K562 (cell line): ENCODE results near the gene GAMT. TPM values are rescaled to one million over a fixed set of nuclear protein-coding genes. Genes with fewer than 3 reads are reported as not detected.

ENCODE experiments used
- ASH1L ChIP-seq: fragments of 450-650 bp; IDR thresholded peaks from 2 replicates; pipeline ENCODE4 v1.6.1; 2018; ENCODE audit warnings: borderline replicate concordance, mild to moderate bottlenecking, low read depth; ENCODE audit not compliant: partially characterized antibody
- CEBPZ ChIP-seq: fragments of 150-350 bp; IDR thresholded peaks from 2 replicates; pipeline ENCODE4 v1.6.1; 2014; ENCODE audit warnings: low read depth, mild to moderate bottlenecking, low read length, borderline replicate concordance
- NFE2 ChIP-seq: IDR thresholded peaks from 2 replicates; pipeline ENCODE4 v1.6.1; 2014; ENCODE audit warnings: antibody characterized with exemption, low read depth
- NFIX ChIP-seq: fragments of 250-450 bp; sonication (Bioruptor Pico); IDR thresholded peaks from 2 replicates; pipeline ENCODE4 v1.4.0; 2020; ENCODE audit warnings: low read depth, mild to moderate bottlenecking, moderate library complexity
- SIRT6 ChIP-seq: IDR thresholded peaks from one replicate; pipeline ENCODE4 v1.6.1; 2012; ENCODE audit warnings: low read depth, mild to moderate bottlenecking, control low read depth, inconsistent platforms, low read length, moderate library complexity
- SIX5 ChIP-seq, 2 experiments: IDR thresholded peaks; 2 replicates each; pipeline ENCODE4 v1.6.1; 2011; ENCODE audit warnings: low read length in 2 of 2, borderline replicate concordance in 1 of 2, low read depth in 1 of 2, mild to moderate bottlenecking in 1 of 2, moderate library complexity in 1 of 2; ENCODE audit not compliant: insufficient read depth in 1 of 2
- TAF15 ChIP-seq: fragments of 200-400 bp; formaldehyde crosslinking; IDR thresholded peaks from 2 replicates; pipeline ENCODE4 v1.6.1; 2017; ENCODE audit warnings: mild to moderate bottlenecking, low read depth, low read length, moderate library complexity
- TEAD2 ChIP-seq: fragments of 450-650 bp; IDR thresholded peaks from 2 replicates; pipeline ENCODE4 v1.6.1; 2016; ENCODE audit warnings: missing genetic modification characterization, control low read depth, missing compliant biosample characterization
- TRIM28 ChIP-seq: fragments of 450-650 bp; IDR thresholded peaks from 2 replicates; pipeline ENCODE4 v1.6.1; 2017
- ZBED1 ChIP-seq: IDR thresholded peaks from 2 replicates; pipeline ENCODE4 v1.6.1; 2014
- ZBTB11 ChIP-seq, 3 experiments: fragments of 200-800 bp in 1 of 3; fragments of 250-450 bp in 1 of 3; fragments of 450-650 bp in 1 of 3; sonication (Bioruptor Pico) in 1 of 3; sonication (Bioruptor generic) in 1 of 3; formaldehyde crosslinking in 1 of 3; IDR thresholded peaks; 2 replicates each; pipeline versions ENCODE4 v1.6.1 to v1.8.0; 2016 to 2022; ENCODE audit warnings: mild to moderate bottlenecking in 2 of 3, missing genetic modification characterization in 2 of 3, missing compliant biosample characterization in 1 of 3, moderate library complexity in 1 of 3
- ZBTB43 ChIP-seq: sonication (generic); formaldehyde crosslinking; IDR thresholded peaks from 2 replicates; pipeline ENCODE4 v1.8.0; 2023; ENCODE audit warnings: mild to moderate bottlenecking, missing genetic modification reagents
- polyA plus RNA-seq, 8 experiments: library from polyadenylated mRNA; depleted of rRNA in 4 of 8; stranded (reverse) in 5 of 8; unstranded in 3 of 8; fragments of >200 nt; fragmentation: Nextera tagmentation in 2 of 8; fragmentation: Illumina TruSeq in 1 of 8; extraction: Ambion mirVana in 2 of 8; extraction: Trizol in 1 of 8; gene quantifications; 2 replicates each; pipeline versions ENCODE4 v1.2.1 to v1.2.3, GENCODE V29; 2011 to 2014; ENCODE audit warnings: inconsistent platforms in 1 of 8, missing spikeins in 1 of 8
- total RNA-seq, 7 experiments: library from RNA; depleted of rRNA in 6 of 7; stranded (reverse); fragments of >200 nt in 6 of 7; fragmentation: Illumina TruSeq in 2 of 7; extraction: Trizol in 2 of 7; gene quantifications; 2 replicates each; pipeline versions ENCODE4 v1.2.1 to v1.2.3, GENCODE V29; 2011 to 2021; ENCODE audit warnings: low replicate concordance in 1 of 7
- TF ChIP-seq, protein P1 (sequence below), 2 experiments: fragments of 450-650 bp in 1 of 2; IDR thresholded peaks; 2 replicates each; pipeline ENCODE4 v1.6.1; 2011 to 2017; ENCODE audit warnings: low read depth in 2 of 2, antibody characterized with exemption in 1 of 2, borderline replicate concordance in 1 of 2, low read length in 1 of 2, mild to moderate bottlenecking in 1 of 2, mixed read lengths in 1 of 2; ENCODE audit not compliant: control insufficient read depth in 1 of 2

The GAMT gene
- total and polyA plus RNA-seq, 9 of the 15 experiments (the other 6 are each of a cell fraction or from before 2014, with no cell fraction given): 1.3 to 35.3 (median 27.2) TPM

GRCh38 chr19:1438035-1438932 is 36.9 kb upstream of the GAMT start, which contains the start of gene RPS15 (continued):
- TF ChIP-seq CEBPZ (no peak), ZBTB43 (CRISPR knock-in tag) (peak; percentile 79; the same call in 1 of the 2 replicates), NFE2 (peak; percentile 23; the same call in 1 of the 2 replicates), SIRT6 (no peak), NFIX (no peak), ZBED1 (peak; percentile 66; the same call in 1 of the 2 replicates), ASH1L (no peak), TEAD2 (tag) (no peak), TRIM28 (peak; percentile 93), ZBTB11 (CRISPR knock-in tag; IDR thresholded peaks at IDR 0.05) (0 out of 6 replicates have a peak, but pooled peaks of 2 of the 3 experiments have one; percentile 13 to 61), TAF15 (no peak), SIX5 (IDR thresholded peaks at IDR 0.05; ENCODE audit: borderline replicate concordance in 1 of 2, insufficient read depth in 1 of 2, low read depth in 1 of 2, low read length in 2 of 2) (peak; percentile 16 to 28; a peak in 1 of 4 replicates)
- TF ChIP-seq, protein P1, sequence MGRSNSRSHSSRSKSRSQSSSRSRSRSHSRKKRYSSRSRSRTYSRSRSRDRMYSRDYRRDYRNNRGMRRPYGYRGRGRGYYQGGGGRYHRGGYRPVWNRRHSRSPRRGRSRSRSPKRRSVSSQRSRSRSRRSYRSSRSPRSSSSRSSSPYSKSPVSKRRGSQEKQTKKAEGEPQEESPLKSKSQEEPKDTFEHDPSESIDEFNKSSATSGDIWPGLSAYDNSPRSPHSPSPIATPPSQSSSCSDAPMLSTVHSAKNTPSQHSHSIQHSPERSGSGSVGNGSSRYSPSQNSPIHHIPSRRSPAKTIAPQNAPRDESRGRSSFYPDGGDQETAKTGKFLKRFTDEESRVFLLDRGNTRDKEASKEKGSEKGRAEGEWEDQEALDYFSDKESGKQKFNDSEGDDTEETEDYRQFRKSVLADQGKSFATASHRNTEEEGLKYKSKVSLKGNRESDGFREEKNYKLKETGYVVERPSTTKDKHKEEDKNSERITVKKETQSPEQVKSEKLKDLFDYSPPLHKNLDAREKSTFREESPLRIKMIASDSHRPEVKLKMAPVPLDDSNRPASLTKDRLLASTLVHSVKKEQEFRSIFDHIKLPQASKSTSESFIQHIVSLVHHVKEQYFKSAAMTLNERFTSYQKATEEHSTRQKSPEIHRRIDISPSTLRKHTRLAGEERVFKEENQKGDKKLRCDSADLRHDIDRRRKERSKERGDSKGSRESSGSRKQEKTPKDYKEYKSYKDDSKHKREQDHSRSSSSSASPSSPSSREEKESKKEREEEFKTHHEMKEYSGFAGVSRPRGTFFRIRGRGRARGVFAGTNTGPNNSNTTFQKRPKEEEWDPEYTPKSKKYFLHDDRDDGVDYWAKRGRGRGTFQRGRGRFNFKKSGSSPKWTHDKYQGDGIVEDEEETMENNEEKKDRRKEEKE (IDR thresholded peaks at IDR 0.05; ENCODE audit: borderline replicate concordance in 1 of 2, control insufficient read depth in 1 of 2, low read depth in 2 of 2, low read length in 1 of 2): no peak
